Thyroid gland (tissue), 4 donors: Measurements from ENCODE around the gene RESF1.

Experiments used
- POLR2A ChIP-seq, 2 donors: fragments of 450-650 bp; IDR thresholded peaks; one replicate each; pipeline ENCODE4 v1.6.1; 2017; ENCODE audit warnings: antibody characterized with exemption in 2 of 2, mild to moderate bottlenecking in 2 of 2, moderate library complexity in 1 of 2
- TF ChIP-seq, protein P1 (sequence below), 6 experiments: fragments of 200-600 bp in 3 of 6; fragments of 450-650 bp in 3 of 6; sonication (generic) in 3 of 6; IDR thresholded peaks; one replicate each; pipeline ENCODE4 v1.5.1; 2016 to 2019; ENCODE audit warnings: antibody characterized with exemption in 6 of 6, mild to moderate bottlenecking in 2 of 6, inconsistent platforms in 1 of 6, moderate library complexity in 1 of 6

- TF ChIP-seq, protein P1, sequence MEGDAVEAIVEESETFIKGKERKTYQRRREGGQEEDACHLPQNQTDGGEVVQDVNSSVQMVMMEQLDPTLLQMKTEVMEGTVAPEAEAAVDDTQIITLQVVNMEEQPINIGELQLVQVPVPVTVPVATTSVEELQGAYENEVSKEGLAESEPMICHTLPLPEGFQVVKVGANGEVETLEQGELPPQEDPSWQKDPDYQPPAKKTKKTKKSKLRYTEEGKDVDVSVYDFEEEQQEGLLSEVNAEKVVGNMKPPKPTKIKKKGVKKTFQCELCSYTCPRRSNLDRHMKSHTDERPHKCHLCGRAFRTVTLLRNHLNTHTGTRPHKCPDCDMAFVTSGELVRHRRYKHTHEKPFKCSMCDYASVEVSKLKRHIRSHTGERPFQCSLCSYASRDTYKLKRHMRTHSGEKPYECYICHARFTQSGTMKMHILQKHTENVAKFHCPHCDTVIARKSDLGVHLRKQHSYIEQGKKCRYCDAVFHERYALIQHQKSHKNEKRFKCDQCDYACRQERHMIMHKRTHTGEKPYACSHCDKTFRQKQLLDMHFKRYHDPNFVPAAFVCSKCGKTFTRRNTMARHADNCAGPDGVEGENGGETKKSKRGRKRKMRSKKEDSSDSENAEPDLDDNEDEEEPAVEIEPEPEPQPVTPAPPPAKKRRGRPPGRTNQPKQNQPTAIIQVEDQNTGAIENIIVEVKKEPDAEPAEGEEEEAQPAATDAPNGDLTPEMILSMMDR (IDR thresholded peaks at IDR 0.05), result no peak
- TF ChIP-seq POLR2A (IDR thresholded peaks at IDR 0.05), result no peak
Observed at GRCh38 chr12:31923063-31923412, 36.2 kb upstream of the RESF1 start.
